OCI-LY7 (cell line): Measurements from ENCODE around the gene KPTN.

Experiments
- EZH2phosphoT487 ChIP-seq: fragments of 200-600 bp; sonication (generic); IDR thresholded peaks from 2 replicates; pipeline ENCODE4 v1.6.1; 2018; ENCODE audit warnings: low read depth, borderline replicate concordance, mild to moderate bottlenecking, mixed run types, antibody characterized with exemption, low read length, moderate library complexity, mixed read lengths
- TF ChIP-seq, protein P1 (sequence below): fragments of 200-600 bp; sonication (generic); conservative IDR thresholded peaks from 2 replicates; pipeline ENCODE4 v1.5.1; 2014; ENCODE audit warnings: mild to moderate bottlenecking, antibody characterized with exemption, low read length, moderate library complexity, mixed read lengths

DNA sequence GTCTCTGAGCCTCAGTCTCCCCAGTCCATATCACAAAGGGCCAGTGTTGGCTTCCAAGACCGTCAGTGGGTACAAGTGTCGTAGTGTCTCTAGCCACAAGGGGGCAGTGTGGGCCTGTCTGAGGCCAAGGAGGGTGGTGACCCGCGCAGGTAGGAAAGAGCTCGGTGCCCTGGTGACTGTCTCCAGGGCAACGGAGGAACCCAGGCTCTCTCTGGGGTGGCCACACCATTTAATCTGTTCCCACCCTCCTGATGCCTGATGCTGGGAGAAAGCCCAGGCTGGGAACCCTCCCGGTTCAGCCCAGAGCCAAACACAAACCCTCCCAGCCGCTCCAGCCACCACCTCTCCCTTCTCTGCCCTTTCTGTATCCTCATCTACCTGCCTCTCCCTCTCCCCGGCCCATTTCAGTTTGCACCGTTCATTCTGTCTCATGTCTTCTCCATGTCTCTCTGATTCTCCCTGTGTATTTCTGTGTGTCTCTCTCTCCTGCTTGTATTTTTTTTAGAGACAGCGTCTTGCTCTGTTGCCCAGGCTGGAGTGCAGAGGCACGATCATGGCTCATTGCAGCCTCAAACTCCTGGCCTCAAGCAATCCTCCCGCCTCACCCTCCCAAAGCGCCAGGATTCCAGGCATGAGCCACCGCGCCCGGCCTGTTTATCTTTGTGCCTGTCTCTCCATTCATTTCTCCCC, 47.2 kb downstream of the KPTN start:
- TF ChIP-seq, protein P1, sequence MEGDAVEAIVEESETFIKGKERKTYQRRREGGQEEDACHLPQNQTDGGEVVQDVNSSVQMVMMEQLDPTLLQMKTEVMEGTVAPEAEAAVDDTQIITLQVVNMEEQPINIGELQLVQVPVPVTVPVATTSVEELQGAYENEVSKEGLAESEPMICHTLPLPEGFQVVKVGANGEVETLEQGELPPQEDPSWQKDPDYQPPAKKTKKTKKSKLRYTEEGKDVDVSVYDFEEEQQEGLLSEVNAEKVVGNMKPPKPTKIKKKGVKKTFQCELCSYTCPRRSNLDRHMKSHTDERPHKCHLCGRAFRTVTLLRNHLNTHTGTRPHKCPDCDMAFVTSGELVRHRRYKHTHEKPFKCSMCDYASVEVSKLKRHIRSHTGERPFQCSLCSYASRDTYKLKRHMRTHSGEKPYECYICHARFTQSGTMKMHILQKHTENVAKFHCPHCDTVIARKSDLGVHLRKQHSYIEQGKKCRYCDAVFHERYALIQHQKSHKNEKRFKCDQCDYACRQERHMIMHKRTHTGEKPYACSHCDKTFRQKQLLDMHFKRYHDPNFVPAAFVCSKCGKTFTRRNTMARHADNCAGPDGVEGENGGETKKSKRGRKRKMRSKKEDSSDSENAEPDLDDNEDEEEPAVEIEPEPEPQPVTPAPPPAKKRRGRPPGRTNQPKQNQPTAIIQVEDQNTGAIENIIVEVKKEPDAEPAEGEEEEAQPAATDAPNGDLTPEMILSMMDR = peak; percentile 94
- TF ChIP-seq EZH2phosphoT487 = no peak
